ENCODE data around the gene GPR63.
"Not testable (repeated sequence)": the region's sequence is repeated elsewhere in the genome, so short reads cannot be mapped to it uniquely, and the experiment has no call there.

Gene GPR63

GRCh38 chr6:96837081-96837971 lies at the start of gene GPR63:
GPR63 (minus strand) TSS chr6:96837477; CDS start chr6:96799731, 37,746 bp downstream.
- DNase-seq = peak; percentile 10

GRCh38 chr6:96886519-96886918 lies 49.2 kb upstream of the GPR63 start:
- DNase-seq = no peak

DNA sequence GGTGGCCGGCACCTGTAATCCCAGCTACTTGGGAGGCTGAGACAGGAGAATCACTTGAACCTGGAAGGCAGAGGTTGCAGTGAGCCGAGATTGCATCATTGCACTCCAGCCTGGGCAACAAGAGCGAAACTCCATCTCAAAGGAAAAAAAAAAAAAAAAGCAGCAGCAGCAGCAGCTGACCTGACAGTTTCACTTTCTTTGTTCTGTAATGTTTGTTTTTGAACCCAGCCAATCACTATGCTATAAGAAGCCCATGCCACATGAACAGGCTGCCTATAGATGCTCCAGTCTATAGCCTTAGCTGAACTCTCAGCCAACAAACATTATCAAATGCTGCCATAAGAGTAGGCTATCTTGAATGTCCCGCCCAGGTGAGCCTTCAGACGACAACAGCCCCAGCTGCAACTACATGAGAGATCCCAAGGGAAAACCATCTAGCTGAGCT lies 47.9 kb upstream of the GPR63 start:
- DNase-seq = not testable (repeated sequence)

GRCh38 chr6:96878143-96878542 lies 40.9 kb upstream of the GPR63 start:
- DNase-seq = no peak

DNA sequence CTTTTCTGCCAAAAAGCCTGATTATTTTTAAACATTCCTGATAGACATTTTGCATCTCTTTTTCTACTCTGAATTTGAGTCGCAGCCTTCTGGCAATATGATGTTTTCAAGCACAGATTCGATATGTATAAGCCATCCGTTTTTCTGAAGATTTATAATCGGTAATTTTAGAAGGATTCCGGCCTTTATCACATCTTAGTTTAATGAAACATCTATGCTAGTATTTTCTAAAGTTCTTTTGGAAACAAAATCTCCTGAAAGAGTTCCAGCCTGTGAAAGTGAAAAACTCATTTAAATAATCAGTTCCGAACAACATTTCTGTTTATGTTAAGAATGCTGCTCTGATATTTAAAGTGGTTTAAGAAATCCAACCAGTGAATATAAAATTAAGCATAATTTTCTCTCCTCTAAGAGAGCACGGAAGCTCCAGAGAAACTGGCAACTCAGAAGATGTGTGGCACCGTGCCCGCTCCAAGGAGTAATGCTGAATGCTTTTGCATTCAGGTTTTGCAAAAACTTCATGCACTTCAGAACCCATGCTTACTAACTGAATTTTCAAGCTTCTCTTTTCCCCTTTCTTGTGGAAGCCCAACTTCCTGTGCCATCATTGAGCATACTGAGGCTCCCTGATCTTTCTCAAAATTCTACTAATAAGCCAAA lies 39.7 kb upstream of the GPR63 start:
- DNase-seq = no peak

DNA sequence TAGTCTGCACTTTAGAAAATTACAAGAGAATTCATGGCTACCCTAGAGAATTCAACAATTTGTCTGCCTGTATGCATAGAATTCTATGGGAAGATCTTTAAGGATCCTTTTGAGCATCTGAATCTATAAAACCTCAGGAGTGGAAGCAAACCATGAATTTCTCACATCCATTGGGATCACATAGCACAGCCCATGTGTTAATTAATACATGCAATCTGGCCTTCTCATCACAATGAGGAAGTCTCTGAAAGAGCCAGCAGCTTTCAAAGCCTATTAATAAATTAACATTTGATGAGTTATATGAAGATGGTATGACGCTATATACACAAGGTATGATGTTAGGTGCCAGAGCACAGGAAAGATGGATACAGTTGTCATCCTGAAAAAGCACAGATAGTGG lies 35.7 kb upstream of the GPR63 start:
- no peak for DNase-seq

- no peak for DNase-seq
Observed at GRCh38 chr6:96865055-96865405, 27.8 kb upstream of the GPR63 start.

DNA sequence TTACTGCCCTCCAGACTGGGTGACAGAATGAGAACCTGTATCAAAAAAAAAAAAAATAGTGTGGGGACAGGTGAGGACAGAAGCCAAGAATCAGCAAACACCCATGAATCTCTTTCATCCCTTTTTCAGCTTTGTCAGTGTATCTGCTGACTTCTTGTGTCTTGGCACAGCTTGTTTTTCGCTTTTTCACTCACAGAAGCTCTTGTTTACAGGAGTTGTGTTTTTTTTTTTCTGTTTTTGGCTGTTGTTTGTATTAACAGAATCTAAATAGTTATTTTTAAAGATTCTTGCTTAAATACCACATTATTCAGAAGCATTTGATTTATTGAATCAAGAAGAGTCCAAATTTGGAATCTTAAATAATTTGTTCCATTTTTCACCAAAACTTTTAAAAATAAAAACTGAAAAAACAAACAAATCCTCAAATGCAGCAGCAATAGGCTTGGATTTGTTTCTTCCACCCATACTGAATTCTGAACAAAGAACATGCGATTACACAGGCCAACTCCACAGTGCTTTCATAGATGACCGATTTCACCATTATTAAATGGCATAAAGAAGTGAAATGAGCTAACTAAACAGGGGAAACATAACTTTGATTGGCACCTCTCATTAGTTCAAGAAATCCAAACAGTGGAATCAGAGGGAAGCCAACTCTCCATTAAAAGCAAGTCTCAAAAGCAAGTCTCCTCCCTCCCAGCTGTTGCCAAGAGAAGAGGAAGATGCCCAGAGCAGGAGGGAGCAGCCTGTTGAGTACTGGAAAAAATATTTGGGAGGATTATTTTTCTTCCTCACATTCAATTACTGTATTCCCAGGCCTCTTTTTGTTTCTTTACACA lies 27.2 kb upstream of the GPR63 start:
- DNase-seq = no peak

DNA sequence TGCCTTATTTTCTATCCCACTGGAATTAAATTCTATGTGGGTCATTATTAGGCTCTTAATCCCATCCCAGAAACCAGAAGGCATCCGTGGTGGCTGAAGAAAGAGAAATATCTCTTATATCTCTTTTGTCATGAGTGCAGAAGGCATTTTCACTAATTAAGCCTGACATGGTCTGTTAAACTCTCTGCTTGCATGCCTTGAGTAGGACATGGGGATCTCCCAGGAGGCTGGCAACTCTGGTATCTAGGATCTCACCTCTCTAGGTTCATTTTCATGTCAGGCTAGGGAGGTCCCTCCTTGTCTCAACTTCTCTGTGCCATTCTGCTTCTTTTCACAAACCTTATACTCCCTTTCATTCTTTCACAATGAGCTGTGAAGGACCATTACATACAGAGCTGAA lies 25.3 kb upstream of the GPR63 start:
- DNase-seq = no peak

DNA sequence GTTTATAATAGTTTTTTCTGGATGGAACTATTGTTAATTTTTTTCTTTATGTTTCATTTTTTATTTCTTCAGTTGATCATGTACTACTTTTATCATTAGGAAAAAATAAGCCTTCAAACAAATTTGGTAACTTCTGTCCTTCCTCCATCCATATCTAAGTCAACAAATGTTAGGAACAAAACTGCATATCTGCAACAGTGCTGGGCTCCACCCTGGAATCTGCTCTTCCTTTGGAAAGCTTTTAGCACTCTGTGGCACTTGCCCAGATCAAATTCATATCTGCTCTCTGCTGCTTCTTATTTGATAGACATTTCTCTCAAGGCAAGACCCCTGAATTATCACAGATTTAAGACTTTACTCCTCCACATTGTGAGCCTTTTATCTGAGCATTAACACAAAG lies 24.3 kb upstream of the GPR63 start:
- no peak for DNase-seq

GRCh38 chr6:96856856-96857255 lies 19.6 kb upstream of the GPR63 start:
- DNase-seq = no peak

GRCh38 chr6:96853083-96853482 lies 15.8 kb upstream of the GPR63 start:
- no peak for DNase-seq

DNA sequence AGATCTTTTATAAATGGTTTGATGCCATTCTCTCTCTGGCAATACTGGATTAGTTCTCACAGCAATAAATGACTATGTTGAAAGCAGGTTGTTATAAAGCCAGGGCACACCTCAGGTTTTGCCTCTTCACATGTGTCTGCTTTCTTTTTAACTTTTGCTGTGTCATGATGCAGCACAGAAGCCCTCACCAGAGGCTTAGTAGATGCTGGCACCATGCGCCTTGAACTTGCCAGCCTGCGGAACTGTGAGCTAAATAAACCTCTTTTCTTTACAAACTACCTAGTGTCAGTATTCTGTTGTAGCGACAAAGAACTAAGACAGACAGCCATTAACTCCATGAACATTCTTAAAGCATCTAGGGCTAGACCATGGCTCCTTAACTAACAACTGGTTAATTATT lies 15.3 kb upstream of the GPR63 start:
- no peak for DNase-seq

GRCh38 chr6:96851858-96852257 lies 14.6 kb upstream of the GPR63 start:
- DNase-seq = no peak

GRCh38 chr6:96849615-96850014 lies 12.3 kb upstream of the GPR63 start:
- no peak for DNase-seq

DNA sequence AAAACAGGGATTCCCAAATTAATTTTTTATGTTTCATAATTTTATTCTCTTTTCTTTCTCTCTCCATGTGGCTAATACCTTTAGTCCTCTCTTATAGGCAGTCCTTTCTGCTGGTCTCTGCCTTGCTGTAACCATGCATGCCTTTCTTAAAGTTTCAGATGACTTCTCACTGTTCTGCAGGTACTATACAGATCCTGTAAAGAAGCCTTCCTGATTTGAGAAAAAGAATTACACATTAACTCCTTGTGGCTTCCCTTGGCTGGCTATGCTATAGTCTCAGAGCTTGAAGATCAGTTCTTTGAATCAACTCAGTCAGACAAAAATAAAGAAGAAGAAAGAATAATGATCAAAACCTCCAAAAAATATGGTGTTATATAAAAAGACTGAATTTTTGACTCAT lies 7.3 kb upstream of the GPR63 start:
- no peak for DNase-seq

- DNase-seq = no peak
Observed at GRCh38 chr6:96841345-96841744, 4.1 kb upstream of the GPR63 start.

DNA sequence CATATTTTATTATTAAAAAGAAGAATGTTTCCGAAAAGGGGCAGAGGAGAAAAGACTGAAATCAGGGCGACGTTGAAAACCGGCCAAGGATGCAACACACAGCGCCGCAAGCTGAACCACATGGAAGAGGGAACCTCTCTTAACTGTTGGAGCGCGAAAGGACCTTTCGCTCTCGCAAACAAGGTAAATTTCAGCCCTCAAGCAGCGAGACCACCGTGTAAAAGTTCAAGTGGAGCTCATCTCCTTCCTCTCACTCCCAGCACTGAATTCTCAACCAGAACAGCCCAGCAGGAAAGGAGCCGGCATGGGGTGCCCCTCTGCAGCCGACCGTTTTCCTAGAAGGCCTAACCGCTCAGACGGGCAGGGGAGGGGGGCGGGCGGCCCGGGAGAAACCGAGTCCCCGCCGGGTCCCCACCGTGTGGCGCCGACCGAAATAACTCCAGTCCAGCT lies 621 bp downstream of the GPR63 start:
- no peak for DNase-seq

DNA sequence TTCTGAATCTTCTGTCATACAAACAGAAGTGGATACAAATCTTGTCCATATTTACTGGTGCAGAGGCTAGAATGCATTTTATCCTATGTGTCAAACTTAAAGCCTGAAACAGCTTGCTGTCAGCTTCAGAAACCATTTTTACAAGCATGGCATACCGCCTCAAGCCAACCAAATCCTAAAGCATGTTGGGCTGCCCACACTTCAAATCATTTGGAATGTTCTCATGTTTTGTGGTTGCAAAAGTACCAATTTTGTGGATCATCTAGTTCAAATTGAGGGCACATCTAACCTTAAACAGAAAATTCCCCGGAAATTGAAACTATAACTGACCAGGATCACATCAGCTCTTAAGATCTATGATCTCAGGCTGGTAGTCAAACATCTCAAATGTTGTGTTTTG lies 3.2 kb downstream of the GPR63 start:
- no peak for DNase-seq

DNA sequence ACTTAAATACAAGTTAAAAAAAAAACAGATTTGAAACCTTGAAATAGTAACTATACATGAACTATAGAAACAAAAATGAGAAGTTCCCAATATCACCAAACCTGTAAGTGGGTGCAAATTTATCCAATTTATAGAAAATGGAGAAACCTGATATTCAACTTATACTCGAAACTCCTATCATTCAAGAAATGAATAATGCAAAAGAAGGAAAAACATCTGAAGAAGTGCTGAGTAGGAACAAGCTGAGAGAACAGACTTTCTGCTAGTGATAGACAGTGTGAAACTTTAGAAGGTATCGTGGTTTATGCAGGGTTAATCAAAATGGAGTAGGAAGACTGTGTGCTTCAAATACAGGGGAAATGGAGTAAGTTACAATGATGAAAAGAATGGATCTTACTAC lies 4.5 kb downstream of the GPR63 start:
- DNase-seq = no peak

DNA sequence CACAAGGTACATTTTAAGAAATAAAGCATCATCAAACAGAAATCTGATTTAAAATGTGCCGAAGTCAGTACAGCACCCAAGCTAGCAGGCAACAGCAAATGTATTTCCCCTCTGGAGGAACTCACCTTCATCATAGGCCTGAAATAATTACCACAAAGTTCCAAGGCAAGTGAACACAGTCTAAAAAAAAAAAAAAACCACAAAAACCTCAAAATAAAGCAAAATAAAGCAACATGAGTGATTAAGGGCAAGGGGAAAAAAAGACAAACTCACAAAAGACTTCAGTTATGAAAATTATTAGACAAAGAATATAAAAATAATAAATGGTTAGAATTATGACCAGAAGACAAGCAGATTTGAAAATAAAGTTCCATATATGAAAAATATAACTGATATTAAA lies 10.4 kb downstream of the GPR63 start:
- no peak for DNase-seq

DNA sequence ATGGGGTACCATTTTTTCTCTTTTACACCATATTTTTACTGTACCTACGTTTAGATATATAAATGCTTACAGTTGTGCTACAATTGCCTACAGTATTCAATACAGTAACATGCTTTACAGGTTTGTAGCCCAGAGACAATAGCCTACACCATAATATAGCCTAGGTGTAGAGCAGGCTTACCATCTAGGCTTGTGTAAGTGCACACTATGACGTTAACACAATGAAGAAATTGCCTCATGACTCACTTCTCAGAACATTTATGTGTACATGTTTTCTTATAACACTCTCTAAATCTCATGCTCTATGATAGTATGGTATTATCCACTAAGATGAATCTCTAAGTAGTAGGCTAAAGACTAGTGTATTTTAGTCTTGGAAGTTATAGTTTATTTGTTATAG lies 13.5 kb downstream of the GPR63 start:
- DNase-seq = no peak

- DNase-seq = no peak
Observed at GRCh38 chr6:96821034-96821433, 16.2 kb downstream of the GPR63 start.

All from SIG-M5 (cell line).